Nephron (organoid): Measurements from ENCODE around the gene WDR31.
"Not testable (repeated sequence)": the region's sequence is repeated elsewhere in the genome, so short reads cannot be mapped to it uniquely, and the experiment has no call there.

Source experiments
- H3K27ac Mint-ChIP-seq, 3 experiments: 2 replicates each; pipeline ENCODE4 v1.8.0; 2020; ENCODE audit warnings: mixed read lengths in 3 of 3, mild to moderate bottlenecking in 2 of 3, moderate library complexity in 1 of 3
- H3K27me3 Mint-ChIP-seq: 2 replicates; pipeline ENCODE4 v1.8.0; 2021; ENCODE audit warnings: low read depth, mild to moderate bottlenecking, moderate library complexity, mixed read lengths
- H3K36me3 Mint-ChIP-seq: 2 replicates; pipeline ENCODE4 v1.8.0; 2020; ENCODE audit warnings: low read depth, mixed read lengths
- H3K4me1 Mint-ChIP-seq: 2 replicates; pipeline ENCODE4 v1.8.0; 2020; ENCODE audit warnings: mixed read lengths
- H3K4me3 Mint-ChIP-seq, 3 experiments: 2 replicates each; pipeline ENCODE4 v1.8.0; 2020; ENCODE audit warnings: mild to moderate bottlenecking in 3 of 3, mixed read lengths in 3 of 3, moderate library complexity in 2 of 3
- H3K9me3 Mint-ChIP-seq: 2 replicates; pipeline ENCODE4 v1.8.0; 2020; ENCODE audit warnings: mixed read lengths
- CTCF ChIP-seq, 3 experiments: fragments of 200-600 bp; sonication (generic); IDR thresholded peaks; one replicate each; pipeline ENCODE4 v1.5.0; 2021; ENCODE audit warnings: antibody characterized with exemption in 3 of 3; ENCODE audit not compliant: unreplicated experiment in 3 of 3

WDR31 gene

GRCh38 chr9:113369855-113370140, 29.7 kb upstream of the WDR31 start:
- Mint-ChIP-seq H3K9me3 (no peaks in the 10 kb centered on the region), H3K27ac (no peak overlapping the region), H3K36me3 (peaks cover 10% of the 10 kb centered on the region), H3K4me3 (no peak overlapping the region), H3K27me3 (peaks cover 4% of the 10 kb centered on the region), H3K4me1 (no peaks in the 10 kb centered on the region)
- TF ChIP-seq CTCF (IDR thresholded peaks at IDR 0.05; ENCODE audit: unreplicated experiment in 3 of 3), result no peak

- Mint-ChIP-seq H3K4me1 (no peaks in the 10 kb centered on the region), H3K4me3 (no peak overlapping the region), H3K27ac (no peak overlapping the region), H3K27me3 (peaks cover 4% of the 10 kb centered on the region), H3K36me3 (peaks cover 5% of the 10 kb centered on the region), H3K9me3 (no peaks in the 10 kb centered on the region)
- TF ChIP-seq CTCF (IDR thresholded peaks at IDR 0.05; ENCODE audit: unreplicated experiment in 3 of 3), result no peak
These were observed 29.1 kb upstream of the WDR31 start for GRCh38 chr9:113368982-113369854.

- Mint-ChIP-seq H3K27me3 (peaks cover 4% of the 10 kb centered on the region), H3K36me3 (peaks cover 4% of the 10 kb centered on the region), H3K27ac (no peak overlapping the region), H3K9me3 (no peaks in the 10 kb centered on the region), H3K4me3 (no peak overlapping the region), H3K4me1 (no peaks in the 10 kb centered on the region)
- no peak for TF ChIP-seq CTCF (IDR thresholded peaks at IDR 0.05; ENCODE audit: unreplicated experiment in 3 of 3)
These were observed 28.4 kb upstream of the WDR31 start for GRCh38 chr9:113368348-113368981.

- not testable (repeated sequence) for H3K9me3 Mint-ChIP-seq, H3K27me3 Mint-ChIP-seq, H3K36me3 Mint-ChIP-seq, H3K4me1 Mint-ChIP-seq, H3K4me3 Mint-ChIP-seq, H3K27ac Mint-ChIP-seq
These were observed 25.6 kb upstream of the WDR31 start for GRCh38 chr9:113365652-113366051.

GRCh38 chr9:113364951-113365350, 24.9 kb upstream of the WDR31 start:
- Mint-ChIP-seq H3K4me3 (no peak overlapping the region), H3K4me1 (peaks cover 7% of the 10 kb centered on the region), H3K36me3 (no peaks in the 10 kb centered on the region), H3K27me3 (peaks cover 9% of the 10 kb centered on the region), H3K9me3 (no peaks in the 10 kb centered on the region), H3K27ac (no peak overlapping the region)
- no peak for TF ChIP-seq CTCF (IDR thresholded peaks at IDR 0.05; ENCODE audit: unreplicated experiment in 3 of 3)

- Mint-ChIP-seq H3K4me3 (no peak overlapping the region), H3K4me1 (peaks cover 7% of the 10 kb centered on the region), H3K27ac (no peak overlapping the region), H3K9me3 (no peaks in the 10 kb centered on the region), H3K36me3 (no peaks in the 10 kb centered on the region), H3K27me3 (peaks cover 11% of the 10 kb centered on the region)
- no peak for TF ChIP-seq CTCF (IDR thresholded peaks at IDR 0.05; ENCODE audit: unreplicated experiment in 3 of 3)
These were observed 23.3 kb upstream of the WDR31 start for GRCh38 chr9:113363336-113363735.
